GM12878 (cell line): Measurements from ENCODE around the gene CENPQ. TPM values are rescaled to one million over a fixed set of nuclear protein-coding genes. Genes with fewer than 3 reads are reported as not detected.

Experiments used
- ATAC-seq: fragments of 200-7000 bp; cut with Tn5 transposase; 3 replicates; pipeline ENCODE4 v1.9.1; 2020; ENCODE audit warnings: mild to moderate bottlenecking, moderate library complexity
- BruUV-seq: library from RNA; stranded (reverse); fragments of 400-500 nt; replicated peaks from 2 replicates; lab custom pipeline; 2021; lab: Mats Ljungman, UMichigan
- CTCF ChIA-PET: fragments of 300-600 bp; sonication (Branson Sonifier 250); formaldehyde crosslinking; extraction: SDS; loops from one replicate; lab custom pipeline; 2021; ENCODE audit warnings: inconsistent platforms; lab: Yijun Ruan, JAX
- POLR2A ChIA-PET: fragments of 350-600 bp; formaldehyde crosslinking; extraction: SDS; loops from one replicate; lab custom pipeline; 2021; ENCODE audit warnings: inconsistent platforms; lab: Charles Lee
- RAD21 ChIA-PET: fragments of 300-600 bp; sonication (Branson Sonifier 250); formaldehyde crosslinking; loops from one replicate; lab custom pipeline; 2023; ENCODE audit warnings: antibody characterized with exemption; ENCODE audit not compliant: unreplicated experiment; lab: Charles Lee
- SMC1A ChIA-PET: fragments of 300-600 bp; sonication (Branson Sonifier 250); formaldehyde crosslinking; loops from one replicate; lab custom pipeline; 2023; ENCODE audit not compliant: unreplicated experiment, uncharacterized antibody; lab: Charles Lee
- DNase-seq: peaks from one replicate; pipeline ENCODE4 v3.0.0-alpha.2; 2011; ENCODE audit warnings: low read depth, low spot score
- FAIRE-seq: peaks from 3 replicates; lab custom pipeline; 2011; peaks lifted over from hg19 to GRCh38; lab: Jason Lieb, UNC
- H2AFZ ChIP-seq: 2 replicates; pipeline ENCODE4 v1.6.0; 2011; ENCODE audit warnings: low read depth, low read length, control low read depth; ENCODE audit not compliant: control insufficient read depth
- H3K27ac ChIP-seq: 2 replicates; pipeline ENCODE4 v1.5.1; 2011; ENCODE audit warnings: control low read depth; ENCODE audit not compliant: control insufficient read depth, insufficient read depth
- H3K27me3 ChIP-seq, 2 experiments: replicated peaks in 1 of 2; 2 replicates each; pipeline versions ENCODE4 v1.6.0 to v1.6.1; 2011; ENCODE audit warnings: low read length in 1 of 2; ENCODE audit not compliant: control insufficient read depth in 2 of 2, insufficient read depth in 2 of 2
- H3K36me3 ChIP-seq, 2 experiments: 2 replicates each; pipeline ENCODE4 v1.5.1; 2011; ENCODE audit warnings: low read length in 1 of 2; ENCODE audit not compliant: control insufficient read depth in 2 of 2, insufficient read depth in 2 of 2
- H3K4me1 ChIP-seq: 2 replicates; pipeline ENCODE4 v1.6.1; 2011; ENCODE audit warnings: mild to moderate bottlenecking, low read length, moderate library complexity, mixed read lengths; ENCODE audit not compliant: control insufficient read depth, insufficient read depth
- H3K4me2 ChIP-seq: 2 replicates; pipeline ENCODE4 v1.6.0; 2011; ENCODE audit warnings: control low read depth; ENCODE audit not compliant: control insufficient read depth, insufficient read depth
- H3K4me3 ChIP-seq: fragments of 200-600 bp; sonication (generic); 2 replicates; pipeline ENCODE4 v1.5.1; 2016
- H3K79me2 ChIP-seq: 2 replicates; pipeline ENCODE4 v1.6.0; 2011; ENCODE audit warnings: low read length; ENCODE audit not compliant: control insufficient read depth, insufficient read depth
- H3K9ac ChIP-seq: 2 replicates; pipeline ENCODE4 v1.8.0; 2011; ENCODE audit warnings: low read length, control low read depth, mixed read lengths; ENCODE audit not compliant: control insufficient read depth, insufficient read depth
- H3K9me3 ChIP-seq: replicated peaks from 3 replicates; pipeline ENCODE4 v1.5.1; 2011; ENCODE audit warnings: mild to moderate bottlenecking, low read length; ENCODE audit not compliant: control insufficient read depth, insufficient read depth
- H4K20me1 ChIP-seq: 2 replicates; pipeline ENCODE4 v1.6.0; 2011; ENCODE audit not compliant: control insufficient read depth, insufficient read depth
- ATF2 ChIP-seq: IDR thresholded peaks from 2 replicates; pipeline ENCODE4 v1.6.1; 2012; ENCODE audit warnings: low read length, inconsistent platforms
- CBX3 ChIP-seq: fragments of 200-600 bp; sonication (generic); IDR thresholded peaks from 2 replicates; pipeline ENCODE4 v1.6.1; 2016; ENCODE audit warnings: low read depth, borderline replicate concordance
- EP300 ChIP-seq, 2 experiments: fragments of 150-350 bp in 1 of 2; IDR thresholded peaks; 2 replicates each; pipeline ENCODE4 v1.6.1; 2011 to 2012; ENCODE audit warnings: low read depth in 2 of 2, low read length in 2 of 2, borderline replicate concordance in 1 of 2, improper control_type of control experiment in 1 of 2, inconsistent platforms in 1 of 2; ENCODE audit not compliant: control insufficient read depth in 1 of 2
- FOXK2 ChIP-seq: fragments of 450-650 bp; IDR thresholded peaks from 2 replicates; pipeline ENCODE4 v1.6.1; 2017; ENCODE audit warnings: mild to moderate bottlenecking, moderate library complexity
- HDAC6 ChIP-seq: fragments of 200-600 bp; sonication (generic); IDR thresholded peaks from one replicate; pipeline ENCODE4 v1.8.0; 2017; ENCODE audit warnings: antibody characterized with exemption; ENCODE audit not compliant: unreplicated experiment
- MAX ChIP-seq: IDR thresholded peaks from 2 replicates; pipeline ENCODE4 v1.6.1; 2012; ENCODE audit warnings: low read depth, low read length, improper control_type of control experiment
- MEF2B ChIP-seq: fragments of 450-650 bp; IDR thresholded peaks from 2 replicates; pipeline ENCODE4 v1.6.1; 2018; ENCODE audit warnings: mild to moderate bottlenecking, moderate library complexity; ENCODE audit not compliant: partially characterized antibody, poor library complexity, severe bottlenecking
- PAX8 ChIP-seq: fragments of 450-650 bp; IDR thresholded peaks from 2 replicates; pipeline ENCODE4 v1.6.1; 2017; ENCODE audit warnings: mild to moderate bottlenecking, moderate library complexity
- RUNX3 ChIP-seq: IDR thresholded peaks from 2 replicates; pipeline ENCODE4 v1.6.1; 2012; ENCODE audit warnings: low read length, inconsistent platforms
- SMAD5 ChIP-seq: IDR thresholded peaks from 2 replicates; pipeline ENCODE4 v1.6.1; 2016; ENCODE audit warnings: antibody characterized with exemption, low read depth
- SMARCA5 ChIP-seq: fragments of 450-650 bp; IDR thresholded peaks from 2 replicates; pipeline ENCODE4 v1.6.1; 2017; ENCODE audit warnings: mild to moderate bottlenecking
- SMC3 ChIP-seq: IDR thresholded peaks from 2 replicates; pipeline ENCODE4 v1.6.1; 2011; ENCODE audit warnings: low read length, improper control_type of control experiment, borderline replicate concordance
- ZNF274 ChIP-seq: IDR thresholded peaks from one replicate; pipeline ENCODE4 v1.8.0; 2011; ENCODE audit not compliant: insufficient read length, insufficient read depth
- WGBS: methylation state at CpG from one replicate; pipeline ENCODE4 v1.1.6; 2016; ENCODE audit warnings: low lambda C conversion rate; ENCODE audit not compliant: insufficient replicate concordance, insufficient coverage; ENCODE audit errors: missing lambda C conversion rate; 5-methylcytosine and 5-hydroxymethylcytosine counted together
- in situ Hi-C: fragments of 300-500 bp; cut with MboI; formaldehyde crosslinking; loops from 9 replicates; pipeline ENCODE4 v1.14.3; 2018; ENCODE audit warnings: mixed read lengths
- intact Hi-C: fragments of 100-400 bp; cut with micrococcal nuclease; formaldehyde crosslinking; loops from one replicate; pipeline ENCODE4 v1.14.2; 2022; ENCODE audit not compliant: unreplicated experiment
- polyA plus RNA-seq, 11 experiments: library from polyadenylated mRNA; depleted of rRNA in 4 of 11; unstranded in 6 of 11; stranded (reverse) in 5 of 11; fragments of >200 nt; fragmentation: Nextera tagmentation in 4 of 11; fragmentation: Illumina TruSeq in 1 of 11; extraction: Ambion mirVana in 4 of 11; extraction: Trizol in 1 of 11; gene quantifications; 1 replicate in 1 of 11; 2 replicates in 10 of 11; pipeline versions ENCODE4 v1.2.1 to v1.2.3, GENCODE V29; 2011 to 2016; ENCODE audit warnings: inconsistent platforms in 2 of 11, missing spikeins in 2 of 11, low read depth in 1 of 11
- total RNA-seq, 4 experiments: library from RNA; depleted of rRNA in 3 of 4; stranded (reverse); fragments of >200 nt in 3 of 4; fragmentation: Illumina TruSeq in 1 of 4; extraction: Trizol in 1 of 4; gene quantifications; 2 replicates each; pipeline versions ENCODE4 v1.2.1 to v1.2.3, GENCODE V29; 2013 to 2021
- TF ChIP-seq, protein P1 (sequence below): fragments of 150-350 bp; IDR thresholded peaks from 2 replicates; pipeline ENCODE4 v1.6.1; 2014; ENCODE audit warnings: mild to moderate bottlenecking, low read depth, low read length

CENPQ gene
- total and polyA plus RNA-seq, 10 of the 15 experiments (the other 5 are each of a cell fraction or from before 2014, with no cell fraction given) = 7.4 to 34.2 (median 17.8) TPM

DNA sequence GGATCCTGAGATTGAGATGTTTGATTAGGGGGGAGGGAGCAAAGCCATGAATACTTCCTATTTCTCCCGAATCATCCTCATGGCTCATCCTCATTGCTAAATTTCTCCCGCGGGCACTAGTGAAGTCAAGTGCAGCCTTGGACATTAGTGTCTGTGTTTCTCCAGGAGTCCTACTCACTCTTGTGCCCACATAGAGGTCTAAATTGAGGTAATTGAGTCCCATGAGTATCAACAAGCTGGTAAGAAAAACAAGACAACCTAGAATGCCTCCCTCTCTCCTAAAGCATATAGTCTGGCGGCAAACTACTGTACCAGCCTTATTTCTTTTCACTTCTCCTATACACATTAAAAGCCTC lies 420 bp downstream of the CENPQ start:
- TF ChIP-seq SMAD5 (no peak), SMC3 (no peak), EP300 (IDR thresholded peaks at IDR 0.05; ENCODE audit: borderline replicate concordance in 1 of 2, control insufficient read depth in 1 of 2, low read depth in 2 of 2, low read length in 2 of 2) (no peak), RUNX3 (no peak), ZNF274 (no peak), CBX3 (no peak)
- peak; percentile 5 for ATAC-seq
- DNase-seq = no peak
- in situ Hi-C loops (no loop called here), intact Hi-C loops (no loop called here)
- no peaks in the 10 kb centered on the region for H3K36me3 ChIP-seq
- BruUV-seq = TSS peak; percentile 92
- SMC1A ChIA-PET = no interaction called here
- peak overlapping the region; percentile 80 for H3K27ac ChIP-seq
- CTCF ChIA-PET = no interaction called here
- no peaks in the 10 kb centered on the region for H3K9me3 ChIP-seq
- H3K4me2 ChIP-seq = peak overlapping the region; percentile 71
- peak overlapping the region; percentile 94 for H2AFZ ChIP-seq
- FAIRE-seq = no peak
- H3K4me3 ChIP-seq = peak overlapping the region; percentile 92
- H3K27me3 ChIP-seq = no peaks in the 10 kb centered on the region
- peaks cover 4% of the 10 kb centered on the region; the same call in 1 of the 2 replicates for H3K4me1 ChIP-seq
- H3K9ac ChIP-seq = peak overlapping the region; percentile 89
- H3K79me2 ChIP-seq = peaks cover 42% of the 10 kb centered on the region
- no peaks in the 10 kb centered on the region for H4K20me1 ChIP-seq
- RAD21 ChIA-PET = no interaction called here
- POLR2A ChIA-PET = no interaction called here
- 2% methylated on average over 4 of the region's 4 CpGs for WGBS

- RAD21 ChIA-PET = interaction anchor here (0.8 kb wide), 1 partner anchor 55 kb away, joined by 3 read pairs; no protein-coding TSS in a partner anchor
- CTCF ChIA-PET = interaction anchor here (0.6 kb wide), 1 partner anchor 12 kb away, joined by 3 read pairs; no protein-coding TSS in a partner anchor
- peaks cover 42% of the 10 kb centered on the region for H3K79me2 ChIP-seq
- ATAC-seq (no peak), DNase-seq (no peak), FAIRE-seq (no peak)
- H2AFZ ChIP-seq = no peak overlapping the region
- SMC1A ChIA-PET = interaction anchor here (1.3 kb wide), 1 partner anchor 10 kb away, joined by 4 read pairs; no protein-coding TSS in a partner anchor
- H3K4me1 ChIP-seq = peaks cover 4% of the 10 kb centered on the region; the same call in 1 of the 2 replicates
- POLR2A ChIA-PET = no interaction called here
- no TSS peak for BruUV-seq
- peak overlapping the region; percentile 92; the same call in 1 of the 2 replicates for H3K4me3 ChIP-seq
- intact Hi-C loops (no loop called here), in situ Hi-C loops (no loop called here)
- no peak overlapping the region for H3K9ac ChIP-seq
- WGBS = 100% methylated on average over 2 of the region's 2 CpGs
- H3K36me3 ChIP-seq = no peaks in the 10 kb centered on the region
- H3K9me3 ChIP-seq = no peaks in the 10 kb centered on the region
- peak overlapping the region; percentile 67 for H3K4me2 ChIP-seq
- H3K27ac ChIP-seq = no peak overlapping the region
- no peaks in the 10 kb centered on the region for H4K20me1 ChIP-seq
- H3K27me3 ChIP-seq = no peaks in the 10 kb centered on the region
- TF ChIP-seq MEF2B (no peak), SMARCA5 (no peak), MAX (no peak), PAX8 (no peak), FOXK2 (no peak), HDAC6 (no peak), ATF2 (no peak)
- TF ChIP-seq, protein P1, sequence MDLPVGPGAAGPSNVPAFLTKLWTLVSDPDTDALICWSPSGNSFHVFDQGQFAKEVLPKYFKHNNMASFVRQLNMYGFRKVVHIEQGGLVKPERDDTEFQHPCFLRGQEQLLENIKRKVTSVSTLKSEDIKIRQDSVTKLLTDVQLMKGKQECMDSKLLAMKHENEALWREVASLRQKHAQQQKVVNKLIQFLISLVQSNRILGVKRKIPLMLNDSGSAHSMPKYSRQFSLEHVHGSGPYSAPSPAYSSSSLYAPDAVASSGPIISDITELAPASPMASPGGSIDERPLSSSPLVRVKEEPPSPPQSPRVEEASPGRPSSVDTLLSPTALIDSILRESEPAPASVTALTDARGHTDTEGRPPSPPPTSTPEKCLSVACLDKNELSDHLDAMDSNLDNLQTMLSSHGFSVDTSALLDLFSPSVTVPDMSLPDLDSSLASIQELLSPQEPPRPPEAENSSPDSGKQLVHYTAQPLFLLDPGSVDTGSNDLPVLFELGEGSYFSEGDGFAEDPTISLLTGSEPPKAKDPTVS = no peak
These were observed 1.5 kb downstream of the CENPQ start for GRCh38 chr6:49464691-49465090.
